AG20443 (cell line): ENCODE results near the gene SMCR8.
"Not testable (repeated sequence)": the region's sequence is repeated elsewhere in the genome, so short reads cannot be mapped to it uniquely, and the experiment has no call there.

Source experiments
- DNase-seq: peaks from one replicate; pipeline ENCODE4 v3.0.0; 2012; ENCODE audit warnings: low spot score, mixed read lengths

Gene SMCR8

GRCh38 chr17:18314731-18315561, at the start of gene SMCR8, which contains the start of gene TOP3A:
SMCR8 (plus strand) TSS chr17:18315293; CDS start chr17:18315790, 497 bp downstream.
TOP3A (minus strand) TSS chr17:18314994; CDS start chr17:18314778, 216 bp downstream.
- DNase-seq: peak; percentile 96

- DNase-seq: no peak
Observed at GRCh38 chr17:18267366-18267765, 47.7 kb upstream of the SMCR8 start.

- DNase-seq: peak; percentile 38
Observed at GRCh38 chr17:18267927-18268711, 47.0 kb upstream of the SMCR8 start.

GRCh38 chr17:18270046-18270931, 44.8 kb upstream of the SMCR8 start:
- no peak for DNase-seq

GRCh38 chr17:18277076-18277475, 38.0 kb upstream of the SMCR8 start:
- DNase-seq: no peak

GRCh38 chr17:18278867-18279266, 36.2 kb upstream of the SMCR8 start:
- no peak for DNase-seq

- DNase-seq: no peak
Observed at GRCh38 chr17:18280249-18280648, 34.8 kb upstream of the SMCR8 start.

- peak; percentile 32 for DNase-seq
Observed at GRCh38 chr17:18280766-18281371, 34.2 kb upstream of the SMCR8 start.

- no peak for DNase-seq
Observed at GRCh38 chr17:18281788-18282187, 33.3 kb upstream of the SMCR8 start.

- no peak for DNase-seq
Observed at GRCh38 chr17:18285296-18285695, 29.8 kb upstream of the SMCR8 start.

- DNase-seq: no peak
Observed at GRCh38 chr17:18291718-18292540, 23.2 kb upstream of the SMCR8 start.

GRCh38 chr17:18298061-18298460, 17.0 kb upstream of the SMCR8 start:
- DNase-seq: not testable (repeated sequence)

- DNase-seq: no peak
Observed at GRCh38 chr17:18300725-18301480, 14.2 kb upstream of the SMCR8 start.

- DNase-seq: not testable (repeated sequence)
Observed at GRCh38 chr17:18303206-18303605, 11.9 kb upstream of the SMCR8 start.

- no peak for DNase-seq
Observed at GRCh38 chr17:18309202-18309601, 5.9 kb upstream of the SMCR8 start.

- peak; percentile 33 for DNase-seq
Observed at GRCh38 chr17:18314059-18314730, 898 bp upstream of the SMCR8 start.

- DNase-seq: no peak
Observed at GRCh38 chr17:18315562-18315922, 449 bp downstream of the SMCR8 start.

- no peak for DNase-seq
Observed at GRCh38 chr17:18315961-18316360, 868 bp downstream of the SMCR8 start.

GRCh38 chr17:18318117-18318516, 3.0 kb downstream of the SMCR8 start:
- no peak for DNase-seq
